ENCODE data around the gene GAN.

DNA sequence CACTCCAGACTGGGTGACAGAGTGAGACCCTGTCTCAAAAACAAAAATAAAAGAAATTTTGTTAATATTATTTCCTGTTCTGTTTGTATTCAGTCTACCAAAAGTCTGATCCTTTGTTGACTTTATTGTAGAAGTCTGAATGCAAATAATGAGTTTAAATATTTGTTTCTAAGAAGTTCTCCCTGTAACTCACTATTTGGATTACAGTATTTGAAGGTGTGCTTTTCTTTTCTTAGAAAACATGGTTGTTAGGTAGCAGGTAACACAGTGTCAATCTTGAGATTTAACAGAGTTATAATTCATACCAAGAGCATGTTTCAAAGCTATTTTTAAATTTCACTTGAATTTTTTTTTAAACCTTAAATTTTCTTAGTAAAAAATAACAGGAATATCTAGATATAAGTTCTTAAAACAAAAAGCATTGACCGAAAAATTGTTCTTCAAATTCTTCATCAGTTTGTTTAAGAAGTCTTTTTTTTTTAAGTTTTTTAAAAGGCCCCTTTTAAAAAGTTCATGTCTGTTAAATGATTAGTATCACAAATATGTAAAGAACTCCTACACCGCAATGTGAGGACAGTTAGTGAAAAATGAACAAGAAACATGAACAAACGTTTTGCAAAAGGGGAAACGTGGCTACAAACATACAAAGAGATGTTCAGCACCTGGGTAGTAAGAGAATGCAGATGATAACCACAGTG lies 35.0 kb downstream of the GAN start:
- TF ChIP-seq CTCF (IDR thresholded peaks at IDR 0.05; ENCODE audit: insufficient read depth, low read length) = no peak
- no peak for TF ChIP-seq POLR2AphosphoS5 (IDR thresholded peaks at IDR 0.05; ENCODE audit: low read depth)

Measured in HL-60 (cell line).